IMR-90 (cell line): Measurements from ENCODE around the gene SYTL2. TPM values are rescaled to one million over a fixed set of nuclear protein-coding genes. Genes with fewer than 3 reads are reported as not detected.
A peak's percentile ranks its signal among the peaks of the same experiment; 100 is the strongest.

Source experiments
- ATAC-seq: fragments of 200-7000 bp; cut with Tn5 transposase; 2 replicates; pipeline ENCODE4 v1.9.1; 2020; ENCODE audit warnings: low read depth, mild to moderate bottlenecking, moderate library complexity
- BruUV-seq: library from RNA; stranded (reverse); fragments of 400-500 nt; replicated peaks from 2 replicates; lab custom pipeline; 2021; lab: Mats Ljungman, UMichigan
- CTCF ChIA-PET: fragments of 300-600 bp; formaldehyde crosslinking; extraction: SDS; loops from one replicate; lab custom pipeline; 2021; ENCODE audit warnings: antibody characterized with exemption; lab: Yijun Ruan, JAX
- POLR2A ChIA-PET: fragments of 300-600 bp; sonication (Branson Sonifier 250); formaldehyde crosslinking; loops from one replicate; lab custom pipeline; 2022; ENCODE audit warnings: antibody characterized with exemption; ENCODE audit not compliant: unreplicated experiment; lab: Charles Lee
- DNase-seq: peaks from one replicate; pipeline ENCODE4 v3.0.0; 2013
- H2AFZ ChIP-seq: replicated peaks from 2 replicates; pipeline ENCODE3; 2013; ENCODE audit warnings: low read length, mild to moderate bottlenecking; ENCODE audit not compliant: poor library complexity
- H2AK5ac ChIP-seq: 2 replicates; pipeline ENCODE4 v1.6.1; 2013; ENCODE audit warnings: low read depth, low read length, inconsistent platforms
- H2AK9ac ChIP-seq: replicated peaks from 2 replicates; pipeline ENCODE3; 2013; ENCODE audit warnings: mild to moderate bottlenecking, low read depth, low read length, moderate library complexity; ENCODE audit not compliant: poor library complexity
- H2BK120ac ChIP-seq: 2 replicates; pipeline ENCODE4 v1.6.1; 2013; ENCODE audit warnings: low read depth, low read length, inconsistent platforms
- H2BK15ac ChIP-seq: 3 replicates; pipeline ENCODE4 v1.6.1; 2013; ENCODE audit warnings: low read depth, low read length, inconsistent platforms
- H2BK20ac ChIP-seq: 2 replicates; pipeline ENCODE4 v1.6.1; 2013; ENCODE audit warnings: low read depth, mild to moderate bottlenecking, inconsistent platforms, low read length, moderate library complexity
- H2BK5ac ChIP-seq: 2 replicates; pipeline ENCODE4 v1.6.1; 2013; ENCODE audit warnings: mild to moderate bottlenecking, low read depth, low read length, inconsistent platforms; ENCODE audit not compliant: poor library complexity, severe bottlenecking
- H3K14ac ChIP-seq: replicated peaks from 2 replicates; pipeline ENCODE4 v1.6.1; 2013; ENCODE audit warnings: low read depth, low read length, inconsistent platforms
- H3K18ac ChIP-seq: 2 replicates; pipeline ENCODE4 v1.6.1; 2013; ENCODE audit warnings: low read depth, low read length, control low read depth
- H3K23ac ChIP-seq: 2 replicates; pipeline ENCODE4 v1.6.1; 2013; ENCODE audit warnings: low read depth, low read length, inconsistent platforms
- H3K27ac ChIP-seq: 2 replicates; pipeline ENCODE4 v1.5.1; 2013; ENCODE audit warnings: mild to moderate bottlenecking, control low read depth, low read length; ENCODE audit not compliant: insufficient read depth
- H3K27me3 ChIP-seq: 2 replicates; pipeline ENCODE4 v1.6.1; 2013; ENCODE audit warnings: low read length; ENCODE audit not compliant: control insufficient read depth, insufficient read depth
- H3K36me3 ChIP-seq: 2 replicates; pipeline ENCODE4 v1.6.1; 2013; ENCODE audit warnings: low read length, mixed read lengths; ENCODE audit not compliant: control insufficient read depth, insufficient read depth
- H3K4ac ChIP-seq: 2 replicates; pipeline ENCODE4 v1.6.1; 2013; ENCODE audit warnings: low read depth, low read length, inconsistent platforms
- H3K4me1 ChIP-seq: 2 replicates; pipeline ENCODE4 v1.6.1; 2013; ENCODE audit warnings: low read length, mixed read lengths; ENCODE audit not compliant: control insufficient read depth, insufficient read depth
- H3K4me2 ChIP-seq: 2 replicates; pipeline ENCODE4 v1.6.1; 2013; ENCODE audit warnings: low read depth, mild to moderate bottlenecking, control low read depth, low read length, moderate library complexity
- H3K4me3 ChIP-seq: 2 replicates; pipeline ENCODE4 v1.5.1; 2013; ENCODE audit warnings: low read depth, mild to moderate bottlenecking, control low read depth, low read length, moderate library complexity; ENCODE audit not compliant: insufficient read depth
- H3K56ac ChIP-seq: 2 replicates; pipeline ENCODE4 v1.6.1; 2013; ENCODE audit warnings: low read length, inconsistent platforms; ENCODE audit not compliant: insufficient read depth; ENCODE audit errors: extremely low read depth
- H3K79me1 ChIP-seq, 2 experiments: 2 replicates each; pipeline ENCODE4 v1.6.1; 2013; ENCODE audit warnings: low read length in 2 of 2, inconsistent platforms in 1 of 2, low read depth in 1 of 2
- H3K9ac ChIP-seq: 2 replicates; pipeline ENCODE4 v1.6.1; 2013; ENCODE audit warnings: low read depth, low read length, control low read depth
- H3K9me1 ChIP-seq: 2 replicates; pipeline ENCODE4 v1.6.1; 2013; ENCODE audit warnings: low read length, inconsistent platforms; ENCODE audit not compliant: insufficient read depth
- H3K9me3 ChIP-seq: 2 replicates; pipeline ENCODE4 v1.6.1; 2013; ENCODE audit warnings: low read length; ENCODE audit not compliant: control insufficient read depth, insufficient read depth
- H4K20me1 ChIP-seq: 2 replicates; pipeline ENCODE4 v1.6.1; 2013; ENCODE audit warnings: low read length, inconsistent platforms; ENCODE audit not compliant: insufficient read depth
- H4K5ac ChIP-seq: 2 replicates; pipeline ENCODE4 v1.6.1; 2013; ENCODE audit warnings: mild to moderate bottlenecking, low read depth, low read length, control low read depth
- H4K8ac ChIP-seq, 2 experiments: 2 replicates each; pipeline ENCODE4 v1.6.1; 2013; ENCODE audit warnings: low read depth in 2 of 2, low read length in 2 of 2, control low read depth in 1 of 2, inconsistent platforms in 1 of 2
- H4K91ac ChIP-seq: 2 replicates; pipeline ENCODE4 v1.6.1; 2013; ENCODE audit warnings: low read depth, low read length, inconsistent platforms; ENCODE audit not compliant: insufficient read depth
- BHLHE40 ChIP-seq: fragments of 150-350 bp; IDR thresholded peaks from 2 replicates; pipeline ENCODE4 v1.6.1; 2016; ENCODE audit warnings: mild to moderate bottlenecking, low read depth, low read length
- CEBPB ChIP-seq: IDR thresholded peaks from 2 replicates; pipeline ENCODE4 v1.6.1; 2012; ENCODE audit warnings: low read depth, low read length, improper control_type of control experiment
- CHD1 ChIP-seq: IDR thresholded peaks from 2 replicates; pipeline ENCODE4 v1.6.1; 2012; ENCODE audit warnings: low read depth, low read length, improper control_type of control experiment
- FOS ChIP-seq: fragments of 150-350 bp; IDR thresholded peaks from 2 replicates; pipeline ENCODE4 v1.6.1; 2016; ENCODE audit warnings: low read depth, low read length
- MAFK ChIP-seq: IDR thresholded peaks from 2 replicates; pipeline ENCODE4 v1.6.1; 2012; ENCODE audit warnings: low read depth, low read length, improper control_type of control experiment
- MAZ ChIP-seq: IDR thresholded peaks from 2 replicates; pipeline ENCODE4 v1.6.1; 2012; ENCODE audit warnings: low read depth, mild to moderate bottlenecking, low read length, improper control_type of control experiment, moderate library complexity, borderline replicate concordance
- MXI1 ChIP-seq: IDR thresholded peaks from 2 replicates; pipeline ENCODE4 v1.6.1; 2012; ENCODE audit warnings: low read depth, mild to moderate bottlenecking, low read length, moderate library complexity, borderline replicate concordance
- NFE2L2 ChIP-seq: fragments of 150-350 bp; IDR thresholded peaks from 2 replicates; pipeline ENCODE4 v1.6.1; 2016; ENCODE audit warnings: low read depth, mild to moderate bottlenecking, low read length
- POLR2A ChIP-seq: IDR thresholded peaks from 2 replicates; pipeline ENCODE4 v1.6.1; 2012; ENCODE audit warnings: mild to moderate bottlenecking, low read depth, low read length
- RAD21 ChIP-seq: IDR thresholded peaks from 2 replicates; pipeline ENCODE4 v1.6.1; 2012; ENCODE audit warnings: low read length, improper control_type of control experiment
- RCOR1 ChIP-seq: IDR thresholded peaks from 2 replicates; pipeline ENCODE4 v1.6.1; 2012; ENCODE audit warnings: mild to moderate bottlenecking, low read length, improper control_type of control experiment; ENCODE audit not compliant: insufficient replicate concordance
- RFX5 ChIP-seq: IDR thresholded peaks from 2 replicates; pipeline ENCODE4 v1.8.0; 2012; ENCODE audit warnings: low read depth, mild to moderate bottlenecking, low read length, moderate library complexity
- SMC3 ChIP-seq: fragments of 150-350 bp; IDR thresholded peaks from 2 replicates; pipeline ENCODE4 v1.6.1; 2016; ENCODE audit warnings: low read depth, mild to moderate bottlenecking, antibody characterized with exemption, low read length, moderate library complexity
- WGBS, 2 experiments: methylation state at CpG; one replicate each; pipeline versions ENCODE4 v1.1.5 to v1.1.7; 2013; ENCODE audit warnings: missing lambda C conversion rate in 2 of 2; ENCODE audit not compliant: insufficient read length in 1 of 2; ENCODE audit errors: extremely low coverage in 2 of 2; 5-methylcytosine and 5-hydroxymethylcytosine counted together
- dilution Hi-C: fragments of 300-500 bp; cut with HindIII; formaldehyde crosslinking; loops from one replicate; pipeline ENCODE4 v1.14.3; 2018; ENCODE audit warnings: low sequenced_read_pairs; ENCODE audit not compliant: unreplicated experiment
- in situ Hi-C: fragments of 300-500 bp; cut with MboI; formaldehyde crosslinking; loops from 3 replicates; pipeline ENCODE4 v1.14.3; 2019; ENCODE audit warnings: low sequenced_read_pairs, inconsistent platforms, mixed read lengths
- intact Hi-C: fragments of 100-400 bp; cut with micrococcal nuclease; formaldehyde crosslinking; loops from 2 replicates; pipeline ENCODE4 v1.10.0; 2022
- polyA plus RNA-seq, 3 experiments: library from polyadenylated mRNA; depleted of rRNA; stranded (reverse); fragments of >200 nt; gene quantifications; 2 replicates each; pipeline ENCODE4 v1.2.3, GENCODE V29; 2012; ENCODE audit warnings: low replicate concordance in 1 of 3
- total RNA-seq: library from RNA; depleted of rRNA; stranded (reverse); fragments of >200 nt; gene quantifications from 2 replicates; pipeline ENCODE4 v1.2.3, GENCODE V29; 2012
- TF ChIP-seq, protein P1 (sequence below): fragments of 150-350 bp; IDR thresholded peaks from 2 replicates; pipeline ENCODE4 v1.6.1; 2016; ENCODE audit warnings: low read depth, mild to moderate bottlenecking, low read length, moderate library complexity, borderline replicate concordance
- TF ChIP-seq, protein P2 (sequence below): conservative IDR thresholded peaks from 2 replicates; pipeline ENCODE4 v1.5.1; 2012; ENCODE audit warnings: mild to moderate bottlenecking, low read depth, low read length, improper control_type of control experiment
- TF ChIP-seq, protein P3 (sequence below): fragments of 150-350 bp; IDR thresholded peaks from 2 replicates; pipeline ENCODE4 v1.6.1; 2017; ENCODE audit warnings: mild to moderate bottlenecking, antibody characterized with exemption, low read length, low read depth

The SYTL2 gene
- total and polyA plus RNA-seq, 2 of the 4 experiments (the other 2 are of a cell fraction), result 45.2 to 70.0 TPM

DNA sequence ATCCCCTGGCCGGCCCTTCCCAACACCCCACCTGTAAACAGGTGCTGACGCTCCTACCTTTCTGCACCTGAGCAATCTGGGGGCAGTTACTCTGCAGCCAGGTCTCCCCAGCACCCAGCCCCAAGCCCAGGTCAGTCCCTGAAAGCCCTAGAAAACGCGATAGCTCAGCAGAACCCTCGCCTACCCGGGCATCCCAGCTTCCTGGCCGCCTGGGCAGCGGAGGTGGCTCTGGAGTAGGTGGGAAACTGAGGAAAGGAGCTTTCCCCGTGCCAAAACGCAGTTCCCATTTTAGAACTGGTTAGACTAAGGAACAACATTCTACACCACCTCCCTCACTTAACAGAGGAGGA lies 445 bp downstream of the SYTL2 start:
- H3K36me3 ChIP-seq, result no peaks in the 10 kb centered on the region
- ATAC-seq (no peak; the same call in 1 of the 2 replicates), DNase-seq (no peak)
- H3K4me3 ChIP-seq, result peak overlapping the region; percentile 75
- peak overlapping the region; percentile 98 for H3K4me2 ChIP-seq
- H3K4ac ChIP-seq, result peak overlapping the region; percentile 67
- dilution Hi-C loops (no loop called here), intact Hi-C loops (loop anchor here (5.0 kb wide), 1 partner anchor 93 kb away; no protein-coding TSS in a partner anchor), in situ Hi-C loops (no loop called here)
- H3K18ac ChIP-seq, result no peak overlapping the region; the same call in 1 of the 2 replicates
- peak overlapping the region; percentile 33 for H2BK120ac ChIP-seq
- H3K9me3 ChIP-seq, result no peaks in the 10 kb centered on the region
- H3K56ac ChIP-seq, result 0 out of 2 replicates have a peak overlapping the region, but pooled peaks have one; percentile 13
- H3K27me3 ChIP-seq, result no peaks in the 10 kb centered on the region
- TF ChIP-seq CHD1 (no peak), RFX5 (no peak), BHLHE40 (no peak), MXI1 (no peak), NFE2L2 (no peak), FOS (no peak), MAFK (no peak), MAZ (no peak), RAD21 (no peak), SMC3 (no peak), POLR2A (no peak), RCOR1 (no peak), CEBPB (no peak)
- TF ChIP-seq, protein P1, sequence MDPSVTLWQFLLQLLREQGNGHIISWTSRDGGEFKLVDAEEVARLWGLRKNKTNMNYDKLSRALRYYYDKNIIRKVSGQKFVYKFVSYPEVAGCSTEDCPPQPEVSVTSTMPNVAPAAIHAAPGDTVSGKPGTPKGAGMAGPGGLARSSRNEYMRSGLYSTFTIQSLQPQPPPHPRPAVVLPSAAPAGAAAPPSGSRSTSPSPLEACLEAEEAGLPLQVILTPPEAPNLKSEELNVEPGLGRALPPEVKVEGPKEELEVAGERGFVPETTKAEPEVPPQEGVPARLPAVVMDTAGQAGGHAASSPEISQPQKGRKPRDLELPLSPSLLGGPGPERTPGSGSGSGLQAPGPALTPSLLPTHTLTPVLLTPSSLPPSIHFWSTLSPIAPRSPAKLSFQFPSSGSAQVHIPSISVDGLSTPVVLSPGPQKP, result no peak
- TF ChIP-seq, protein P2, sequence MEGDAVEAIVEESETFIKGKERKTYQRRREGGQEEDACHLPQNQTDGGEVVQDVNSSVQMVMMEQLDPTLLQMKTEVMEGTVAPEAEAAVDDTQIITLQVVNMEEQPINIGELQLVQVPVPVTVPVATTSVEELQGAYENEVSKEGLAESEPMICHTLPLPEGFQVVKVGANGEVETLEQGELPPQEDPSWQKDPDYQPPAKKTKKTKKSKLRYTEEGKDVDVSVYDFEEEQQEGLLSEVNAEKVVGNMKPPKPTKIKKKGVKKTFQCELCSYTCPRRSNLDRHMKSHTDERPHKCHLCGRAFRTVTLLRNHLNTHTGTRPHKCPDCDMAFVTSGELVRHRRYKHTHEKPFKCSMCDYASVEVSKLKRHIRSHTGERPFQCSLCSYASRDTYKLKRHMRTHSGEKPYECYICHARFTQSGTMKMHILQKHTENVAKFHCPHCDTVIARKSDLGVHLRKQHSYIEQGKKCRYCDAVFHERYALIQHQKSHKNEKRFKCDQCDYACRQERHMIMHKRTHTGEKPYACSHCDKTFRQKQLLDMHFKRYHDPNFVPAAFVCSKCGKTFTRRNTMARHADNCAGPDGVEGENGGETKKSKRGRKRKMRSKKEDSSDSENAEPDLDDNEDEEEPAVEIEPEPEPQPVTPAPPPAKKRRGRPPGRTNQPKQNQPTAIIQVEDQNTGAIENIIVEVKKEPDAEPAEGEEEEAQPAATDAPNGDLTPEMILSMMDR, result no peak
- TF ChIP-seq, protein P3, sequence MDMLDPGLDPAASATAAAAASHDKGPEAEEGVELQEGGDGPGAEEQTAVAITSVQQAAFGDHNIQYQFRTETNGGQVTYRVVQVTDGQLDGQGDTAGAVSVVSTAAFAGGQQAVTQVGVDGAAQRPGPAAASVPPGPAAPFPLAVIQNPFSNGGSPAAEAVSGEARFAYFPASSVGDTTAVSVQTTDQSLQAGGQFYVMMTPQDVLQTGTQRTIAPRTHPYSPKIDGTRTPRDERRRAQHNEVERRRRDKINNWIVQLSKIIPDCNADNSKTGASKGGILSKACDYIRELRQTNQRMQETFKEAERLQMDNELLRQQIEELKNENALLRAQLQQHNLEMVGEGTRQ, result no peak
- H2BK5ac ChIP-seq, result no peak overlapping the region
- peak overlapping the region; percentile 31; the same call in 1 of the 2 replicates for H3K27ac ChIP-seq
- H2BK15ac ChIP-seq, result peak overlapping the region; percentile 7; the same call in 1 of the 3 replicates
- no TSS peak for BruUV-seq
- peaks cover 15% of the 10 kb centered on the region for H3K9me1 ChIP-seq
- H4K8ac ChIP-seq, result peak overlapping the region in 1 of 2 experiments; percentile 34; a peak in 1 of 4 replicates
- no CpG with 5 or more reads among the region's 10 CpGs for WGBS, 2 experiments
- peaks cover 17 to 38% of the 10 kb centered on the region in 2 experiments for H3K79me1 ChIP-seq
- H3K23ac ChIP-seq, result peak overlapping the region; percentile 71
- H3K4me1 ChIP-seq, result peaks cover 13% of the 10 kb centered on the region
- H4K20me1 ChIP-seq, result no peaks in the 10 kb centered on the region
- peak overlapping the region; percentile 31 for H3K14ac ChIP-seq
- H3K9ac ChIP-seq, result peak overlapping the region; percentile 71
- H2AK5ac ChIP-seq, result peak overlapping the region; percentile 3; the same call in 1 of the 2 replicates
- H2AK9ac ChIP-seq, result peak overlapping the region; percentile 71
- H4K5ac ChIP-seq, result no peak overlapping the region
- CTCF ChIA-PET, result interaction anchor here (0.6 to 2.4 kb wide), 5 partner anchors 15 to 37 kb away, joined by 3 to 17 read pairs (median 5); no protein-coding TSS in a partner anchor
- peak overlapping the region; percentile 91 for H2AFZ ChIP-seq
- POLR2A ChIA-PET, result no interaction called here
- no peak overlapping the region for H2BK20ac ChIP-seq
- H4K91ac ChIP-seq, result 0 out of 2 replicates have a peak overlapping the region, but pooled peaks have one; percentile 19
